GM12891 (cell line): Measurements from ENCODE around the gene OSBPL6.

Source experiments
- PAX5 ChIP-seq: IDR thresholded peaks from 2 replicates; pipeline ENCODE4 v1.6.1; 2011; ENCODE audit warnings: low read length, moderate library complexity, mild to moderate bottlenecking; ENCODE audit not compliant: insufficient read depth, severe bottlenecking
- POLR2A ChIP-seq: IDR thresholded peaks from 2 replicates; pipeline ENCODE4 v1.6.1; 2011; ENCODE audit warnings: low read depth, low read length, control low read depth

DNA sequence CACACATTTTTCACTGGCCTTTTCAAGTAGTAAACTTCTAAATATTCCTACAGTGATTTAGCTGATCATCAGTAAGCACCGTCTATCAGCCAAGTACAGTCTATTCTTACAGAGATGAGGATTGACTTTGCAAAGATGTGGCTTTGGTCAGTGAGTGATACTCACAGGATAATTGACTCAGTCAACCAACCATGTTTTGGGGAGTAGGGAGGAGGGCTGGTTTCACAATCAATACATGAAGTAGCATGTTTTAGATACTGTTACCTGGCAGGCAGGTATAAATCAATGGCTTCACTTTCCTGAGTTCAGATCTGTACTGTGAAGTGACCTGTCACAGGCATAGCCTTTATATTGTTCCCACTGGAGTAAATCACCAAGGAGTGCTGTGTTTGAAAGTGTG is 27.2 kb downstream of the OSBPL6 start:
- no peak for TF ChIP-seq POLR2A
- TF ChIP-seq PAX5 = no peak
